Activated CD4-positive, alpha-beta memory T cell treated with anti-CD3 and anti-CD28 coated beads, Interleukin-2, amount 10 ng/mL, durations not matched to agents 7 days and 5 days (primary cell): ENCODE data around the gene OSBPL2. TPM values are rescaled to one million over a fixed set of nuclear protein-coding genes. Genes with fewer than 3 reads are reported as not detected.

Source experiments
- CTCF ChIA-PET: fragments of 350-600 bp; sonication (Branson Sonifier 250); formaldehyde crosslinking; loops from one replicate; lab custom pipeline; 2021; ENCODE audit warnings: antibody characterized with exemption, inconsistent platforms; lab: Charles Lee
- POLR2A ChIA-PET: fragments of 350-600 bp; sonication (Branson Sonifier 250); formaldehyde crosslinking; loops from one replicate; lab custom pipeline; 2021; ENCODE audit warnings: antibody characterized with exemption; lab: Charles Lee
- DNase-seq: peaks from one replicate; pipeline ENCODE4 v3.0.0-alpha.2; 2020
- H3K27ac Mint-ChIP-seq: one replicate; pipeline ENCODE4 v1.8.0; 2021; ENCODE audit warnings: mild to moderate bottlenecking, mixed read lengths
- H3K27me3 Mint-ChIP-seq: one replicate; pipeline ENCODE4 v1.8.0; 2021; ENCODE audit warnings: mixed read lengths
- H3K36me3 Mint-ChIP-seq: one replicate; pipeline ENCODE4 v1.8.0; 2021; ENCODE audit warnings: low read depth, mixed read lengths
- H3K4me1 Mint-ChIP-seq: one replicate; pipeline ENCODE4 v1.8.0; 2021; ENCODE audit warnings: mixed read lengths
- H3K4me3 Mint-ChIP-seq: one replicate; pipeline ENCODE4 v1.8.0; 2021; ENCODE audit warnings: mild to moderate bottlenecking, mixed read lengths
- H3K9me3 Mint-ChIP-seq: one replicate; pipeline ENCODE4 v1.8.0; 2021; ENCODE audit warnings: mixed read lengths
- total RNA-seq, 2 experiments: library from RNA; stranded (reverse); gene quantifications; one replicate each; pipeline ENCODE4 v1.2.3, GENCODE V29; 2021

The OSBPL2 gene
- total RNA-seq, 2 experiments from 2014 or later, result 40.3 to 40.6 TPM

GRCh38 chr20:62337558-62338293 lies 99.4 kb downstream of the OSBPL2 start:
- H3K27me3 Mint-ChIP-seq, result peaks cover 7% of the 10 kb centered on the region
- DNase-seq, result no peak
- no peaks in the 10 kb centered on the region for H3K4me1 Mint-ChIP-seq
- no peak overlapping the region for H3K27ac Mint-ChIP-seq
- H3K4me3 Mint-ChIP-seq, result no peak overlapping the region
- no peaks in the 10 kb centered on the region for H3K36me3 Mint-ChIP-seq
- ChIA-PET POLR2A (no interaction called here), CTCF (no interaction called here)
- no peaks in the 10 kb centered on the region for H3K9me3 Mint-ChIP-seq

- Mint-ChIP-seq H3K36me3 (no peaks in the 10 kb centered on the region), H3K27ac (no peak overlapping the region), H3K27me3 (peaks cover 7% of the 10 kb centered on the region), H3K4me3 (no peak overlapping the region), H3K4me1 (no peaks in the 10 kb centered on the region), H3K9me3 (no peaks in the 10 kb centered on the region)
- DNase-seq, result no peak
- CTCF ChIA-PET, result no interaction called here
- POLR2A ChIA-PET, result no interaction called here
Measured at GRCh38 chr20:62338294-62338620, 99.9 kb downstream of the OSBPL2 start.

- POLR2A ChIA-PET, result no interaction called here
- Mint-ChIP-seq H3K4me1 (no peaks in the 10 kb centered on the region), H3K27ac (no peak overlapping the region), H3K36me3 (no peaks in the 10 kb centered on the region), H3K4me3 (no peak overlapping the region), H3K27me3 (peaks cover 7% of the 10 kb centered on the region), H3K9me3 (no peaks in the 10 kb centered on the region)
- no peak for DNase-seq
- CTCF ChIA-PET, result interaction anchor here (0.7 kb wide), 1 partner anchor 1141 kb away, joined by 6 read pairs; no protein-coding TSS in a partner anchor
Measured at GRCh38 chr20:62339647-62340062, 101.3 kb downstream of the OSBPL2 start.

GRCh38 chr20:62342910-62343309 lies 104.6 kb downstream of the OSBPL2 start:
- no peak for DNase-seq
- H3K9me3 Mint-ChIP-seq, result peaks cover 2% of the 10 kb centered on the region
- H3K4me1 Mint-ChIP-seq, result no peaks in the 10 kb centered on the region
- H3K27ac Mint-ChIP-seq, result no peak overlapping the region
- ChIA-PET CTCF (no interaction called here), POLR2A (no interaction called here)
- H3K27me3 Mint-ChIP-seq, result peaks cover 7% of the 10 kb centered on the region
- no peaks in the 10 kb centered on the region for H3K36me3 Mint-ChIP-seq
- no peak overlapping the region for H3K4me3 Mint-ChIP-seq

- no peak for DNase-seq
- POLR2A ChIA-PET, result no interaction called here
- H3K36me3 Mint-ChIP-seq, result no peaks in the 10 kb centered on the region
- H3K27me3 Mint-ChIP-seq, result peaks cover 7% of the 10 kb centered on the region
- H3K4me1 Mint-ChIP-seq, result no peaks in the 10 kb centered on the region
- no peak overlapping the region for H3K4me3 Mint-ChIP-seq
- peaks cover 8% of the 10 kb centered on the region for H3K9me3 Mint-ChIP-seq
- no peak overlapping the region for H3K27ac Mint-ChIP-seq
- CTCF ChIA-PET, result no interaction called here
Measured at GRCh38 chr20:62344092-62344491, 105.8 kb downstream of the OSBPL2 start.

- H3K9me3 Mint-ChIP-seq, result peaks cover 11% of the 10 kb centered on the region
Measured at GRCh38 chr20:62344782-62345181, 106.5 kb downstream of the OSBPL2 start.

More at GRCh38 chr20:62344782-62345181, 106.5 kb downstream of the OSBPL2 start:
- H3K4me3 Mint-ChIP-seq, result no peak overlapping the region
- H3K4me1 Mint-ChIP-seq, result no peaks in the 10 kb centered on the region
- ChIA-PET CTCF (no interaction called here), POLR2A (no interaction called here)
- peaks cover 3% of the 10 kb centered on the region for H3K27me3 Mint-ChIP-seq
- no peak overlapping the region for H3K27ac Mint-ChIP-seq
- H3K36me3 Mint-ChIP-seq, result no peaks in the 10 kb centered on the region
- no peak for DNase-seq

Other genes starting within 250 kb of the OSBPL2 start
- 10 to 100 TPM; 18.0 to 20.0 TPM for gene TAF4, start 172.6 kb upstream of the OSBPL2 start, total RNA-seq
- gene LSM14B, start 116.0 kb upstream of the OSBPL2 start, total RNA-seq, result 10 to 100 TPM; 38.9 to 39.0 TPM
- 100 to 1,000 TPM; 243 to 246 TPM for gene PSMA7, start 95.1 kb upstream of the OSBPL2 start, total RNA-seq
- 10 to 100 TPM; 15.1 to 16.7 TPM for gene SS18L1, start 94.8 kb upstream of the OSBPL2 start, total RNA-seq
- 10 to 100 TPM; 25.6 to 27.2 TPM for gene MTG2, start 55.5 kb upstream of the OSBPL2 start, total RNA-seq
- not detected for gene HRH3, start 18.2 kb upstream of the OSBPL2 start, total RNA-seq
- 10 to 100 TPM; 90.1 to 91.0 TPM for gene ADRM1, start 64.5 kb downstream of the OSBPL2 start, total RNA-seq
- under 1 TPM; 0.33 to 0.63 TPM for gene LAMA5, start 128.8 kb downstream of the OSBPL2 start, total RNA-seq
- gene RPS21, start 148.6 kb downstream of the OSBPL2 start, total RNA-seq, result 1,000 to 10,000 TPM; 1,751 to 1,764 TPM
- gene CABLES2, start 168.8 kb downstream of the OSBPL2 start, total RNA-seq, result 10 to 100 TPM; 13.2 to 13.7 TPM
- not detected for gene RBBP8NL, start 189.0 kb downstream of the OSBPL2 start, total RNA-seq
- not detected for gene GATA5, start 237.5 kb downstream of the OSBPL2 start, total RNA-seq